H7 (cell line): ENCODE results near the gene KCNK1. TPM values are rescaled to one million over a fixed set of nuclear protein-coding genes. Genes with fewer than 3 reads are reported as not detected.
A peak's percentile ranks its signal among the peaks of the same experiment; 100 is the strongest.
"Not testable (repeated sequence)": the region's sequence is repeated elsewhere in the genome, so short reads cannot be mapped to it uniquely, and the experiment has no call there.

Experiments
- DNase-seq: peaks from one replicate; pipeline ENCODE4 v3.0.0; 2012
- H3K27me3 ChIP-seq: 2 replicates; pipeline ENCODE4 v1.6.0; 2011; ENCODE audit warnings: mild to moderate bottlenecking, low read length; ENCODE audit not compliant: control insufficient read depth, insufficient read depth
- H3K36me3 ChIP-seq: replicated peaks from 2 replicates; pipeline ENCODE4 v1.5.1; 2011; ENCODE audit warnings: low read length; ENCODE audit not compliant: control insufficient read depth, insufficient read depth
- H3K4me3 ChIP-seq: 2 replicates; pipeline ENCODE4 v1.5.1; 2011; ENCODE audit warnings: low read depth, mild to moderate bottlenecking, control low read depth, low read length, moderate library complexity; ENCODE audit not compliant: insufficient read depth
- total RNA-seq: library from RNA; depleted of rRNA; stranded (reverse); fragments of >200 nt; shearing (Covaris generic); gene quantifications from 2 replicates; pipeline ENCODE4 v1.2.3, GENCODE V29; 2014

The KCNK1 gene
- total RNA-seq, 1 experiment from 2014 or later = 34.4 TPM

DNA sequence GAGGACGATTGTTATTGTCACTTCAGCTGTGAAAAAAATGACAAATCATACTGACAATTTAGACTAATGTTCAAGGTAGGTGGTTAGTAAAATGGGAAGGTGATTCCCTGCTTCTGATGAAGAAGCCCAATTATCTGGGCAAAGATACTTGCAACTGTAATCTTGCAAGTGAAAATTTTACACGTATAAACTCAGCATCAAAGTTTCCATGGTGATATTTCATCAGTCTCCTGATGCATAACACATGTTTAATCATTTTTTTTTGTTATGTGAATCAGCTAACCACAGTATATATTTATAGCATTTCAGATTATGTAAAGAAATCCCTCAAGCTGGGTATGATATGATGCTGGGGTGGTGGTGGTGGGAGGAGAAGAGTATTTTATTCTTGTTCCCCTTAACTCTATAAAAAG is 16.4 kb upstream of the KCNK1 start:
- H3K27me3 ChIP-seq = no peaks in the 10 kb centered on the region; the same call in 1 of the 2 replicates
- DNase-seq = no peak
- no peaks in the 10 kb centered on the region for H3K36me3 ChIP-seq
- no peak overlapping the region for H3K4me3 ChIP-seq

DNA sequence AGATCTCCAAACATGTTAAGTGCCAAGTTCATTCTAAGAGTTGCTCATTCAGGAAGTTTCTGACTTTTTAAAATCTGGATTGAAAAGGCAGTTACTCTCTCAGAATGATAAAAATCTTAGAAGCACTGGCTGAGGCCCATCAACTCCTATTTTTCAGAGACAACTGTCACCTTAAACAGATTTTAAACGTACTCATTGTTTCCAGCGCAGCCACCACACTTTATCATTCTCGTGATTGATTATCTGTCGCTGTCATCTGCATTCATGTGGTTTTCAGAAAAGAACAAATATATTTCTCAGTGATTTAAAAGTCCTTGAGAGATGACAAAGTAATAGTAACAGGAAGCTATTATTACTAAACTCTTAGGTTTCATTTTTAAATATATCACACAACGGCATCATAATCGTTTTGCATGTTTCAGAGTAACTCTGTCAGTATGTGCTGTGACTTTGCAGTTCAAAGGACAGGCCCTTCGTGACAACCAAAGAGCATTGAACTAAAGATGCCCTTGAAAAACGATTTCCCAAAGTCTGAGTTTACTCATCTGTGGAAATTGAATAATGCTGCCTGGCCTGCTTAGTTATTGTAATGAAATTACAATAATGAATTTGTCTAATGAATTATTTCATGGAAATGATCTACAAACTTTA is 14.9 kb upstream of the KCNK1 start:
- no peaks in the 10 kb centered on the region; the same call in 1 of the 2 replicates for H3K27me3 ChIP-seq
- DNase-seq = no peak

DNA sequence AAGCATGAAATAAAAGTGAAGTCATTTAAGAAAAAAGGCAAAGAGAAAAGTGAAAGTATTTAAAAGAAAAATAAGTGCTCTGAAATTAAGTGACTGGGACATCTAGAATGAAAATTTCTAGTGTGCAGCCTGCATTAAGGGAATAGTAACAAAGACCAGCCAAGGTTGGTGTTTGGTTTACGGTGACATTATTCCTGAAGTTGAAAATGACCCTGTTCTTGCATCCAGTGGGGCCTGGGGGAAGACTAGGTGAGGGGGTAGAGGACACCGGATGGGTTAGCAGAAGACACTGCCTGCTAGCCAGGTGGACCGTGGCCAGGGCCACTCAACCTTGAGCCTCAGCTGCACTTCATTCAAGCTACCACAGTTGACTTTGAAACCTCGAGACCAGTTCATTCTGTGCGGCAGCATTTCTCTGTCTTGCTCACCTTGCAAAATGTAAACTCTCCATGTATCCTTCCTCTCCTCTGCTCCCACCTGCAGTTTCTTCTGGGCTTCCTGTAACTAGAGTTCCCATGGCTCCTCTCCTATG is 14.3 kb upstream of the KCNK1 start:
- Histone ChIP-seq H3K27me3 (no peaks in the 10 kb centered on the region; the same call in 1 of the 2 replicates), H3K36me3 (no peaks in the 10 kb centered on the region), H3K4me3 (no peak overlapping the region)
- no peak for DNase-seq

More for the DNA sequence above, 14.9 kb upstream of the KCNK1 start:
- no peaks in the 10 kb centered on the region for H3K36me3 ChIP-seq
- no peak overlapping the region for H3K4me3 ChIP-seq

DNA sequence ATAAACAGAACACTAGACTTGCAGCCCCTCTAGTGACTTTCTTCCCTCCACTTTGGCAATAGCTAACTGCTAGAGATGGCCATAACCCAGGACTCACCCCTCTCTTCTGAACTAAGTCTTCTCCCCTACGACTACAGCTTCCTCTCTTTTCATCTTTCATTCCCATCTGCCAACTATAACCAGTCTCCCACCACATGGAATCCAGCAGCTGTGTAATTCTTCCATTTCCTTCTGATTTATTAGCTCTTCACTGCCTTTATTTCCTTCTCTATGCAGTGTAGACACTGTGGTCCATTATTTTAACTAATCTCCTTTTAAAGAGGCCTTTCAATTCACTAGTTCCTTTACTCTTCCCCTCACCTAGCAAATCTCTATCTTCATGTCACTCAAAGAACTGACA is 13.4 kb upstream of the KCNK1 start:
- Histone ChIP-seq H3K27me3 (no peaks in the 10 kb centered on the region; the same call in 1 of the 2 replicates), H3K4me3 (no peak overlapping the region), H3K36me3 (no peaks in the 10 kb centered on the region)
- no peak for DNase-seq

DNA sequence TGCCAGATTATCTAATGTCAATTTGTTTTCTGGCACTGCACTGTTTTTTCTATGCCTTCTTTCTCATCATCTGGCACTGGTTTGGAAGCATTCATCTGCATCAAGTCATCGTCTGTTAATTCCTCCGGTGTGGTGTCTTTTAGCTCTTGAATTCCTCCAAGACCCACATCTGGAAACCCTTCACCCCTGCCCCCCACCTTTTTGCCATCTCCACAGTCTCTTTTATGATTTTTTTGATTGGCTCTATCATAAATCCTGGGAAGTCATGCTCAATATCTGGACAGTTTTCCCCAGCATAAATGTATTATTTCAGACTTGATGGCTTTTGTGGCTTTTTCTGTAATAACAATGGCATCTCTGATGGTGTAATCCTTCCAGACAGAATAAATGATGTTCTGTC is 10.4 kb upstream of the KCNK1 start:
- DNase-seq = no peak
- no peaks in the 10 kb centered on the region; the same call in 1 of the 2 replicates for H3K27me3 ChIP-seq

DNA sequence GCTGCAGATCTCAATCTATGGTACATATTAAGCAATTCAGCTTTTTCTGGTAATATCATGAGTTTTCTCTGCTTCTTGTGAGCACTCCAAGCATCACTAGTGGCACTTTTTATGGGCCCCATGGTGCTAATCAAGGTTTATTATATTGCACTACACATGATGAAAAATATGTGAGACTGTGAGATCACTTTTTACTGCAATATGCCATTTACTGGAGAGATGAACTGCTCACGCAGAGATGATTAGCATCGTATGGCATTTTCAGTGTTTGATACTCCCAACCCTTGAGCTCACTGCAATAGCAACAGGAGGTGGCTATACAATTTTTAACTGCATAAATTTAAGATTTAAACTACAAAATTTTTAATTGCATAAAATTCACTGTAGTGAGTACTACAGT is 8.7 kb upstream of the KCNK1 start:
- Histone ChIP-seq H3K4me3 (no peak overlapping the region), H3K27me3 (no peaks in the 10 kb centered on the region; the same call in 1 of the 2 replicates), H3K36me3 (no peaks in the 10 kb centered on the region)
- no peak for DNase-seq

More for the DNA sequence above, 10.4 kb upstream of the KCNK1 start:
- Histone ChIP-seq H3K36me3 (no peaks in the 10 kb centered on the region), H3K4me3 (no peak overlapping the region)

DNA sequence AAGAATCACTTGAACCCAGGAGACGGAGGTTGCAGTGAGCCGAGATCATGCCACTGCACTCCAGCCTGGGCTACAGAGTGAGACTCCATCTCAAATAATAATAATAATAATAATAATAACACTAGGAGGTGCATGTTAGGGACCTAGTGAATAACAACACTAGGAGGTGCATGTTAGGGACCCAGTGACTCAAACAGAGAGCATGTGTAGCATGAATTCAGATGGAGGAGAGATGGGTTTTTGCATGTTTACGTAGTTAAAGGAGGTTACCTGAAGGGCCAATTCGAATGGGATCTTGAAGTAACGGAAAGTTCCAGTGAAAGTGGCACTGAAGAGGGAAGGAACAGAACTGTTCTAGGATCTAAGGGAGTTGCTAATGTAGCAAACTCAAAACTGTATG is 7.1 kb upstream of the KCNK1 start:
- Histone ChIP-seq H3K4me3 (no peak overlapping the region), H3K36me3 (no peaks in the 10 kb centered on the region), H3K27me3 (peaks cover 2% of the 10 kb centered on the region; the same call in 1 of the 2 replicates)
- DNase-seq = no peak

DNA sequence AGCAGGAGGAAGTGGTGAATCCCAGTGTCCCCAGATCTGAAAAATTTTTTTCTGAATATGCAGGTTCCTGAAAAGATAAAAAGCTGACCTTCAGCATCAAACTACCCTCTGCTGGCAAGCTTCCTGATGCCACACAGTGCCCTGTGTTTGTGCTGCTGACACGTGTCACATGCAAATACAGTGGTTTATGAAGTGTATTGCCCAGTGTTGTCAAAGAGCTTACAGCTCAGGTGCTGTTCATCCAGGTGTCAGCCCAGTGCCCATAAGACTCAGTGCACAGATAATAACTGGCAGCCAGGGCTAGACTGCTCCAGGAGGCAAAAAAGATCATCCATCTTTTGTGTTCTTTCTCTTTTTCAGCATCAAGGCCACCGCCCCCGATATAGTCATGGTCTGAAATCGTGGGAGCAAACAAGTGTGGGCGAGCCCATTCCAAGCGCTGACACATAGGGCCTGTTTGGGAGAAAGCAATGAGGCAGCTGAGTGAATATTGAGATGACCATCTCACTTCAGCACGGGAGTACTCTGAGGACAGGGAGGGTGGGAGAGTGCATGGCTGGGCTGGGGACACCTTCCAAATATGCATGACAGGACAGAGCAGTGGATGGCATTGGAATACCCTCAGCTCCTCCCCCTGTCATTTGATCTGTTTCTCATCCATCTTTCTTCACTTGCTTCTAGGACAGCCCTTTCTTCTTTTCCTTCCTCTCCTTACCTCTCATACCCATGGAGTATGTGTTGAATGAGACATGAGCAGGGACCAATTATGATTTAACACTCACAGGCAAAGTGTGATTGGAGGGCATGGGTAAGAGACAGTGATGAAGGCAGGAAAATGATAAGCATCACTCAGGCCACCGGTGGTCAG is 6.4 kb upstream of the KCNK1 start:
- no peak for DNase-seq
- H3K4me3 ChIP-seq = no peak overlapping the region
- peaks cover 5% of the 10 kb centered on the region for H3K27me3 ChIP-seq
- no peaks in the 10 kb centered on the region for H3K36me3 ChIP-seq

DNA sequence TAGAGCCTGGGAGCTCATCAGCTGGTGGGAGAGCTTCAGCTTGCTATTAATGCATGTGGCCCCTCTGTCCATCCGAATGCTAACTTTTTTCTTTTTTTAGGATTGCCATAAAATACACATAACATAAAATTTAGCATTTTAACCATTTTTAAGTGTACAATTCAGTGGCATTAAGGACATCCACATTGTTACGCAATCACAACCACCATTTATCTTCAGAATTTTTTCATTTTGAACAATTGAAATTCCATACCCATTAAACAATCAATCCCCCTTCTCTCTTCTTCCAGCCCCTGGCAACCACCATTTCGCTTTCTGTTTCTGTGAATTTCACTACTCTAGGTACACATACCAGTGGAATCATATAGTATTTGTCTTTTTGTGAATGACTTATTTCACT is 4.9 kb upstream of the KCNK1 start:
- no peak overlapping the region for H3K4me3 ChIP-seq
- DNase-seq = no peak
- no peaks in the 10 kb centered on the region for H3K36me3 ChIP-seq
- peaks cover 5% of the 10 kb centered on the region for H3K27me3 ChIP-seq

DNA sequence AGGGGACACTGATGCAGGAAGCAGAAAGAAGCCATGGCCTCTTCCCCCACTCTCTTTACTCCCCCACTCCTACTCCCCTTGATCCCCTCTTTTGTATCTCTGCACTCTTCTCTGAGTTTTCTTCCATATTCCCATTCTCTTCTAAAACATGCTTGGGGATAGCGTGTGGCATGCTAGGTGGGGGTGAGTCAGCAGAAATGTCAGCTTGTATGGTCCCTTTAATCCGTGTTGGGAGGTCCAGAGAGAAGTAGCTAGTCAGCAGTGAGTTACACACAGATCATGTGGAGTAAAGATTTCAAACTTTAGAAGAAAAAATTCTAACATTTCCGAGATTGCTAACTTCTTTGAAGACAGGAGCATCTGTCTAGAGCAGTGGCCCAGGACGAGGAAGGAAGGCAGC is 4.0 kb upstream of the KCNK1 start:
- H3K36me3 ChIP-seq = no peaks in the 10 kb centered on the region
- H3K4me3 ChIP-seq = no peak overlapping the region
- DNase-seq = no peak
- H3K27me3 ChIP-seq = peaks cover 11% of the 10 kb centered on the region

DNA sequence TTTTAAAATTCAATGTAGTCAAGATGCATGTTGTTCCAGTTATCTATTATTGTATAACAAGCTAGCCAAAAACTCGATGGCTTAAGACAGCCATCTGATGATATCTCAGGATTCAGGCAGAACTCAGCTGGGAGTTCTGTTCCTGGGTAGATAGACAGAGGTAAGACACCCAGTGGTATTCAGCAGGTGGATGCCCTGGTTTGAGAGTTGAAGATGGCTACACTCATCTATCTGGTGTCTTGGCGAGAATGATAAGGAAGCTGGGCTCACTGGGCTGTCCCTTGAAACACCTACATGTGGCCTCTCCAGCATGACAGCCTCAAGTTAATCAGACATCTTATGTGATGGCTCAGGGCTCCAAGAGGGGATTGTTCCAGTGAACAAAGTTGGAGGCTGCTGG is 3.3 kb upstream of the KCNK1 start:
- no peak for DNase-seq
- Histone ChIP-seq H3K27me3 (peaks cover 15% of the 10 kb centered on the region), H3K4me3 (no peak overlapping the region), H3K36me3 (no peaks in the 10 kb centered on the region)

DNA sequence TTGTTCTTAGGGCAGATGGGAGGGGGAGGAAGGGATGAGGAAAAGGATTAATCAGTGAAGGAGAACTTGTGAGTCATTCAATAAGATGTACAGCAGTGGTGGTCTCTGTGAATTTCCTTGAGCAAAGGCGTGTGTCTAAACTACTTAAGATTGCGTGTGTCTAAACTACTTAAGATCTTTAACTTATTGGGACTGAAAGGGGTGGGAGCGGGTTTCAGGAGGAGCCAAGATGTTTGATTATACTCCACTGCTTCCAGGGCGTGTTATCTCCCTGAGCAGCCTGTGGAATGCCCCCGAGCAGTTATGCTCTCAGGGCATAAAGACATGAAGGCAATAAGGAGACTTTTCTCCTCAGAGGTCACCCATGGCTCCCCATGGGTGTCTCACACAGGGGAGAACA is 2.5 kb upstream of the KCNK1 start:
- H3K27me3 ChIP-seq = peaks cover 15% of the 10 kb centered on the region
- DNase-seq = not testable (repeated sequence)

DNA sequence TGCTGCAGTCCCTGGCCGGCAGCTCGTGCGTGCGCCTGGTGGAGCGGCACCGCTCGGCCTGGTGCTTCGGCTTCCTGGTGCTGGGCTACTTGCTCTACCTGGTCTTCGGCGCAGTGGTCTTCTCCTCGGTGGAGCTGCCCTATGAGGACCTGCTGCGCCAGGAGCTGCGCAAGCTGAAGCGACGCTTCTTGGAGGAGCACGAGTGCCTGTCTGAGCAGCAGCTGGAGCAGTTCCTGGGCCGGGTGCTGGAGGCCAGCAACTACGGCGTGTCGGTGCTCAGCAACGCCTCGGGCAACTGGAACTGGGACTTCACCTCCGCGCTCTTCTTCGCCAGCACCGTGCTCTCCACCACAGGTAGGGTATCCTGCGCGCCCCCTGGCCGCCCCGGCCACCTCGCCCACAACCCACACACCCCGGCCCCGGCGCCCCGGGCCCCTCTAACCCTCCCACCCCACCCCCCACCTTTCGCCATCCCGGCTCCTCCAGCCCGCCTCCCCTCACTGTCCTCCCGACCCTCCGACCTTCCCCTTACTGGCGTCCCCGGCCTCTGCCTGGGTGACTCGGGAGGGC is 352 bp downstream of the KCNK1 start:
- Histone ChIP-seq H3K36me3 (no peaks in the 10 kb centered on the region), H3K4me3 (peak overlapping the region; percentile 99), H3K27me3 (peaks cover 15% of the 10 kb centered on the region)
- DNase-seq = peak; percentile 74

More for the DNA sequence above, 2.5 kb upstream of the KCNK1 start:
- not testable (repeated sequence) for H3K36me3 ChIP-seq, H3K4me3 ChIP-seq

DNA sequence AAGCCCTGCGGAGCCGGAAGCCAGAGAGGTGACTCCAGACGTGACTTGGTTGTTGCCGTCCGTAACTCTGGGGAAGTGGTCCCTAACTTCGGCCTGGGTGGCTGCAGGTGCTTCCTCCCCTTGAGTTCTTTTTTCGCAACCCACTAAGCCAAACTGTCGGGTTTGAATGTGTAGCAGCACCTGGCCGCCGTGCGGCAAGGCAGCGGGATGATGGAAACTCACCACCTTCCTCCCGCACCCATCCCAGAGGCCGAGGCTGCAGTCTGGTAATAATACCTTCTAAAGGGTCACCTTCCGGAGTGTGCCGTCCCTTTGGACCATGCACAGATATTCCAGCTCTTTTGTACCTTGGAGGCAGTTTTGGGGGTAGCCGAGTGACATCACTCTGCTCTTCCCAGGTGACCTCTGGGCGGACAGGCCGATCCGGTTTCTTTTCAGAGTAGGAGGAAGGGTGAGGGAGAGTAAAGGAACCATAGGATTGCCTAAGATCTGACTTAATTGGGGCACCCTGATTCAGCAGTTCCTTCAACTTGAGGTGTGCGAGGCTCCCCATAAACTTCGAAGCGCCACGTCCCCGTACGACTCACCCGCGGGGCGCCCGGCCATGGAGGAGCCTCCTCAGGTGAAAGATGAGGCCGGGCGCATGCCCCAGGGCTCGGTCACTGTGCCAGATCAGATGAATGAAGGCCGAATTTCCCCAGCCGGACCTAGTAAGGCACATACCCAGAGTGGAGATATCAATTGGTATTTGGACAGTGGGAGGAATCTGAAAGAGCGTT is 1.0 kb downstream of the KCNK1 start:
- H3K36me3 ChIP-seq = no peaks in the 10 kb centered on the region
- H3K27me3 ChIP-seq = peaks cover 15% of the 10 kb centered on the region
- H3K4me3 ChIP-seq = peak overlapping the region; percentile 99
- DNase-seq = peak; percentile 59
